ENCODE measurements around the gene TSPAN6.

Gene TSPAN6

GRCh38 chrX:100643212-100643611, 6.6 kb upstream of the TSPAN6 start:
- in situ Hi-C loops (cut with MboI; ENCODE audit: low pct_unique_long_range_greater_than_20kb, low sequenced_read_pairs, unreplicated experiment), result no loop called here
- TF ChIP-seq, protein P1, sequence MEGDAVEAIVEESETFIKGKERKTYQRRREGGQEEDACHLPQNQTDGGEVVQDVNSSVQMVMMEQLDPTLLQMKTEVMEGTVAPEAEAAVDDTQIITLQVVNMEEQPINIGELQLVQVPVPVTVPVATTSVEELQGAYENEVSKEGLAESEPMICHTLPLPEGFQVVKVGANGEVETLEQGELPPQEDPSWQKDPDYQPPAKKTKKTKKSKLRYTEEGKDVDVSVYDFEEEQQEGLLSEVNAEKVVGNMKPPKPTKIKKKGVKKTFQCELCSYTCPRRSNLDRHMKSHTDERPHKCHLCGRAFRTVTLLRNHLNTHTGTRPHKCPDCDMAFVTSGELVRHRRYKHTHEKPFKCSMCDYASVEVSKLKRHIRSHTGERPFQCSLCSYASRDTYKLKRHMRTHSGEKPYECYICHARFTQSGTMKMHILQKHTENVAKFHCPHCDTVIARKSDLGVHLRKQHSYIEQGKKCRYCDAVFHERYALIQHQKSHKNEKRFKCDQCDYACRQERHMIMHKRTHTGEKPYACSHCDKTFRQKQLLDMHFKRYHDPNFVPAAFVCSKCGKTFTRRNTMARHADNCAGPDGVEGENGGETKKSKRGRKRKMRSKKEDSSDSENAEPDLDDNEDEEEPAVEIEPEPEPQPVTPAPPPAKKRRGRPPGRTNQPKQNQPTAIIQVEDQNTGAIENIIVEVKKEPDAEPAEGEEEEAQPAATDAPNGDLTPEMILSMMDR (IDR thresholded peaks at IDR 0.05; ENCODE audit: extremely low read depth, insufficient read depth, missing control alignments), result no peak
- DNase-seq (ENCODE audit: low spot score), result no peak

DNA sequence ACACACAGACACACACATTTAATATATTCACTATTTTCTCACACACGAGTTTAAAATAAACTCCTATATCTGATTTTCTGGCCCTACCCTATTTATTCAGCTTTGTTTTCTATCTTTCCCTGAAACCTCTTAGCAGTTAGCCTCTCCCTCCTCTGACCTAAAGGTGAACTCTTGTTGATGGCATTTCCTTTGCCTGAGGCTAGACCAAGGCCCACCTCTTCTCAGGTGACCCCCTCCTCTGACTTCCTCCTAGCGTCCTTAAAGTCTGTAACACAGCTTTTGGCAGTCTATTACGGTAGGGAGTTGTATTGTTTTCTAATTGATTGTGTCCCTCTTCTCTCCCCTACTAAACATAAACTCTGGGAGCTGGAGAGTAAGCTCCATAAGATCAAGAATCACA, 5.7 kb upstream of the TSPAN6 start:
- DNase-seq (ENCODE audit: low spot score), result no peak
- in situ Hi-C loops (cut with MboI; ENCODE audit: low pct_unique_long_range_greater_than_20kb, low sequenced_read_pairs, unreplicated experiment), result no loop called here
- TF ChIP-seq, protein P1 (IDR thresholded peaks at IDR 0.05; ENCODE audit: extremely low read depth, insufficient read depth, missing control alignments), result no peak

DNA sequence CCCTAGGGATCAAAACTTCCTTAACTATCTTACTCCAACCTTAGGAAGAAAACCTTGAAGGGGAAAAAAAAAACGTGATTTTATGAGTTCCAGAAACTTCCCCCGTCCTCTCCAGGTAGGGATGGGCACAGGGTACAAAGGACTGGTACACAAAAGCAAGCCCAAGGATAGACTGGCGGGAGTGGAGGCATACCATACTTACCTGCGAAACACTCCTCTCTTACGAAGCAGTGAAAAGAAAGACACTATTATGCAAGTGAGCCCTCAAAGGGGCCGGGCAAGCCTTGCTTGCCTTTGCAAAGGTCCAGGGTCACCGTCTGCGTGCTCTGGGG, 651 bp downstream of the TSPAN6 start:
- TF ChIP-seq, protein P1 (IDR thresholded peaks at IDR 0.05; ENCODE audit: extremely low read depth, insufficient read depth, missing control alignments), result no peak
- no peak for DNase-seq (ENCODE audit: low spot score)
- in situ Hi-C loops (cut with MboI; ENCODE audit: low pct_unique_long_range_greater_than_20kb, low sequenced_read_pairs, unreplicated experiment), result no loop called here

DNA sequence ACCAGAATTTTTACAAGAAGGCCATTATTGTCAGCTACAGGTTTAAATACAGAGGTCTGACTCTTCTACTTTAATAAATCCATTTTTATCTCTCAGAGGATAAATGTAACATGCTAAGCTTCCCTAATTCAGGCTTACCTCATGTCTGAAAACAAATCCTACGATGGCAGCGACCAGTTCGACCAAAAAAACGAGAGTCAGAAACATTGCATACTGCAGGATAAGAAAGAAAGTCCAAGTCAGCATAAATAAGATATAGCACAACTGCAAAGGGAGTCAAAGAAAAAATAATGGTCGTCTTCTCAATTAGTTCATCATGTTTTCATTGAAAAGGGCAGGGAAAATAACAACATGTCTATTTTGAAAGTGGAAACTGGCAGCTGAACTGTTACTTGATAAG, 1.6 kb downstream of the TSPAN6 start:
- no peak for DNase-seq (ENCODE audit: low spot score)
- in situ Hi-C loops (cut with MboI; ENCODE audit: low pct_unique_long_range_greater_than_20kb, low sequenced_read_pairs, unreplicated experiment), result no loop called here
- TF ChIP-seq, protein P1 (IDR thresholded peaks at IDR 0.05; ENCODE audit: extremely low read depth, insufficient read depth, missing control alignments), result no peak

- TF ChIP-seq, protein P1 (IDR thresholded peaks at IDR 0.05; ENCODE audit: extremely low read depth, insufficient read depth, missing control alignments), result no peak
- in situ Hi-C loops (cut with MboI; ENCODE audit: low pct_unique_long_range_greater_than_20kb, low sequenced_read_pairs, unreplicated experiment), result no loop called here
- DNase-seq (ENCODE audit: low spot score), result peak; percentile 55
Observed at GRCh38 chrX:100625985-100626491, 10.6 kb downstream of the TSPAN6 start.

- TF ChIP-seq, protein P1 (IDR thresholded peaks at IDR 0.05; ENCODE audit: extremely low read depth, insufficient read depth, missing control alignments), result no peak
- in situ Hi-C loops (cut with MboI; ENCODE audit: low pct_unique_long_range_greater_than_20kb, low sequenced_read_pairs, unreplicated experiment), result no loop called here
- no peak for DNase-seq (ENCODE audit: low spot score)
Observed at GRCh38 chrX:100623001-100623400, 13.6 kb downstream of the TSPAN6 start.

DNA sequence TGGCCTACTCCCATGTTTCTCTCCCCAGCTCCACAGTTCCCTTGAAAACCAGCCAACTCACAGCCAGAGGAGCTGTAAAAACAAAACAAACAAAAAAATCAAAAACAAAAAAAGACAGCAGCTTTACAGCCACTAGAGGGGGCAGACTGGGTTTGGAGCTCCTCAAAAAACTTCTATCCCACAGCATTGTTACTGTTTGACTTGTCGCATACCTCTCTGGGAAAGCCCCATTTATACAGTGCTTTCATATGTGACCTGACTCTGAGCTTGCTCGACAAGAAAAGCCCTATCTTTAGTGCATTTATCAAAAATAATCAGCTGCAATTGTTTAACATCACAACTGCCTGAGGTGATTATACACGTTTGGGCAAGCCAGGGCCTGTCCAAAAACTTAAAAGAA, 21.6 kb downstream of the TSPAN6 start:
- in situ Hi-C loops (cut with MboI; ENCODE audit: low pct_unique_long_range_greater_than_20kb, low sequenced_read_pairs, unreplicated experiment), result no loop called here
- DNase-seq (ENCODE audit: low spot score), result no peak
- TF ChIP-seq, protein P1 (IDR thresholded peaks at IDR 0.05; ENCODE audit: extremely low read depth, insufficient read depth, missing control alignments), result peak; percentile 50
